ENCODE measurements around the gene PEX14.

DNA sequence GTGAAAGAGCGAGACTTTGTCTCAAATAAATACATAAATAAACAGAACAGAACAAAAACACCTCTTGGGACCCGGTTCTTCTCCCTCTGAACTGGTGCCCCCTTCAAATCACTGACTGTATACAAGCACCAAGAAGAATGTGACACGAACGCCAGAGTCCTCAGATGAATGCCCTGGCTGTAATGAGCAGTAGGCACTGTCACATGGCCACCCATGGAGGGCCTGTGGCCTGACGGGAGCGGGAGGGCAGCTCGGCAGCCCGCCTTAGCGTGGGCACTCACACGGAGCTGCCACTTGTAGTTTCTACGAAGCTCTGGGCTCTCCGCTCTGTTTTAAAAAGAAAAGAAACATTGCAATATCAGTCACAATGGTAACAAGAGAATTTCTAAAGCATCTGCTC, 146.0 kb downstream of the PEX14 start:
- no peak for TF ChIP-seq EGR1 (IDR thresholded peaks at IDR 0.05)
- no peak for TF ChIP-seq CEBPB (IDR thresholded peaks at IDR 0.05)
- TF ChIP-seq YY1 (IDR thresholded peaks at IDR 0.05; ENCODE audit: low read depth), result no peak
- TF ChIP-seq, protein P1, sequence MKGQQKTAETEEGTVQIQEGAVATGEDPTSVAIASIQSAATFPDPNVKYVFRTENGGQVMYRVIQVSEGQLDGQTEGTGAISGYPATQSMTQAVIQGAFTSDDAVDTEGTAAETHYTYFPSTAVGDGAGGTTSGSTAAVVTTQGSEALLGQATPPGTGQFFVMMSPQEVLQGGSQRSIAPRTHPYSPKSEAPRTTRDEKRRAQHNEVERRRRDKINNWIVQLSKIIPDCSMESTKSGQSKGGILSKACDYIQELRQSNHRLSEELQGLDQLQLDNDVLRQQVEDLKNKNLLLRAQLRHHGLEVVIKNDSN (IDR thresholded peaks at IDR 0.05), result no peak
- no peak for TF ChIP-seq EP300 (IDR thresholded peaks at IDR 0.05; ENCODE audit: borderline replicate concordance)
- no peak for TF ChIP-seq RAD21 (IDR thresholded peaks at IDR 0.05; ENCODE audit: low read depth)
- no peak for TF ChIP-seq TAF1 (IDR thresholded peaks at IDR 0.05; ENCODE audit: low read depth)
- no peak for TF ChIP-seq CREB1 (IDR thresholded peaks at IDR 0.05; ENCODE audit: low read depth)
- TF ChIP-seq ZBTB7A (IDR thresholded peaks at IDR 0.05; ENCODE audit: low read depth), result no peak
- TF ChIP-seq, protein P2, sequence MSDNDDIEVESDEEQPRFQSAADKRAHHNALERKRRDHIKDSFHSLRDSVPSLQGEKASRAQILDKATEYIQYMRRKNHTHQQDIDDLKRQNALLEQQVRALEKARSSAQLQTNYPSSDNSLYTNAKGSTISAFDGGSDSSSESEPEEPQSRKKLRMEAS (IDR thresholded peaks at IDR 0.05), result no peak
- TF ChIP-seq, protein P3, sequence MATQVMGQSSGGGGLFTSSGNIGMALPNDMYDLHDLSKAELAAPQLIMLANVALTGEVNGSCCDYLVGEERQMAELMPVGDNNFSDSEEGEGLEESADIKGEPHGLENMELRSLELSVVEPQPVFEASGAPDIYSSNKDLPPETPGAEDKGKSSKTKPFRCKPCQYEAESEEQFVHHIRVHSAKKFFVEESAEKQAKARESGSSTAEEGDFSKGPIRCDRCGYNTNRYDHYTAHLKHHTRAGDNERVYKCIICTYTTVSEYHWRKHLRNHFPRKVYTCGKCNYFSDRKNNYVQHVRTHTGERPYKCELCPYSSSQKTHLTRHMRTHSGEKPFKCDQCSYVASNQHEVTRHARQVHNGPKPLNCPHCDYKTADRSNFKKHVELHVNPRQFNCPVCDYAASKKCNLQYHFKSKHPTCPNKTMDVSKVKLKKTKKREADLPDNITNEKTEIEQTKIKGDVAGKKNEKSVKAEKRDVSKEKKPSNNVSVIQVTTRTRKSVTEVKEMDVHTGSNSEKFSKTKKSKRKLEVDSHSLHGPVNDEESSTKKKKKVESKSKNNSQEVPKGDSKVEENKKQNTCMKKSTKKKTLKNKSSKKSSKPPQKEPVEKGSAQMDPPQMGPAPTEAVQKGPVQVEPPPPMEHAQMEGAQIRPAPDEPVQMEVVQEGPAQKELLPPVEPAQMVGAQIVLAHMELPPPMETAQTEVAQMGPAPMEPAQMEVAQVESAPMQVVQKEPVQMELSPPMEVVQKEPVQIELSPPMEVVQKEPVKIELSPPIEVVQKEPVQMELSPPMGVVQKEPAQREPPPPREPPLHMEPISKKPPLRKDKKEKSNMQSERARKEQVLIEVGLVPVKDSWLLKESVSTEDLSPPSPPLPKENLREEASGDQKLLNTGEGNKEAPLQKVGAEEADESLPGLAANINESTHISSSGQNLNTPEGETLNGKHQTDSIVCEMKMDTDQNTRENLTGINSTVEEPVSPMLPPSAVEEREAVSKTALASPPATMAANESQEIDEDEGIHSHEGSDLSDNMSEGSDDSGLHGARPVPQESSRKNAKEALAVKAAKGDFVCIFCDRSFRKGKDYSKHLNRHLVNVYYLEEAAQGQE (IDR thresholded peaks at IDR 0.05; ENCODE audit: low read depth), result no peak
- TF ChIP-seq FOXM1 (IDR thresholded peaks at IDR 0.05; ENCODE audit: borderline replicate concordance, low read depth), result no peak
- TF ChIP-seq NFIC (IDR thresholded peaks at IDR 0.05), result no peak
- TF ChIP-seq TCF12 (IDR thresholded peaks at IDR 0.05; ENCODE audit: low read depth), result no peak

All from Ishikawa (cell line).